Liver (tissue), 3 donors: ENCODE measurements around the gene MYO18B.

Experiments
- ATF3 ChIP-seq: IDR thresholded peaks from 2 replicates; pipeline ENCODE4 v1.6.1; 2016; ENCODE audit warnings: antibody characterized with exemption
- CTCF ChIP-seq: fragments of 150-350 bp; IDR thresholded peaks from 2 replicates; pipeline ENCODE4 v1.5.1; 2017; ENCODE audit warnings: improper control_type of control experiment, low read depth, low read length; ENCODE audit not compliant: missing input control
- EGR1 ChIP-seq, 2 donors: IDR thresholded peaks; 2 replicates each; pipeline ENCODE4 v1.6.1; 2016 to 2018; ENCODE audit warnings: antibody characterized with exemption in 2 of 2, low read depth in 2 of 2
- RAD21 ChIP-seq, 2 donors: IDR thresholded peaks; 2 replicates each; pipeline ENCODE4 v1.6.1; 2016; ENCODE audit warnings: antibody characterized with exemption in 2 of 2, mild to moderate bottlenecking in 2 of 2
- REST ChIP-seq: IDR thresholded peaks from 2 replicates; pipeline ENCODE4 v1.6.1; 2016; ENCODE audit warnings: antibody characterized with exemption, mild to moderate bottlenecking
- RXRA ChIP-seq, 2 donors: IDR thresholded peaks; 2 replicates each; pipeline ENCODE4 v1.6.1; 2017 to 2018; ENCODE audit warnings: antibody characterized with exemption in 2 of 2, mild to moderate bottlenecking in 1 of 2
- SP1 ChIP-seq: IDR thresholded peaks from 2 replicates; pipeline ENCODE4 v1.6.1; 2018; ENCODE audit warnings: antibody characterized with exemption, mild to moderate bottlenecking
- TAF1 ChIP-seq: conservative IDR thresholded peaks from 2 replicates; pipeline ENCODE4 v1.6.1; 2016; ENCODE audit warnings: antibody characterized with exemption, mild to moderate bottlenecking
- ZBTB33 ChIP-seq: IDR thresholded peaks from 2 replicates; pipeline ENCODE4 v1.6.1; 2016; ENCODE audit warnings: antibody characterized with exemption
- donor health status: healthy.
- donor health status: healthy.

- no peak for TF ChIP-seq TAF1
- no peak for TF ChIP-seq CTCF
- no peak for TF ChIP-seq RAD21 (IDR thresholded peaks at IDR 0.05)
- TF ChIP-seq REST, result no peak
- no peak for TF ChIP-seq EGR1 (IDR thresholded peaks at IDR 0.05; ENCODE audit: low read depth in 2 of 2)
- no peak for TF ChIP-seq SP1
- no peak for TF ChIP-seq RXRA (IDR thresholded peaks at IDR 0.05)
- no peak for TF ChIP-seq ATF3
- TF ChIP-seq ZBTB33, result no peak
Observed at GRCh38 chr22:26023104-26023775, 281.3 kb downstream of the MYO18B start.
